GM19324 (cell line): ENCODE results near the gene CD7.
A peak's percentile ranks its signal among the peaks of the same experiment; 100 is the strongest.

Experiments
- ATAC-seq: cut with Tn5 transposase; IDR thresholded peaks from one replicate; pipeline ENCODE4 v1.9.1; 2021; ENCODE audit warnings: mild to moderate bottlenecking, moderate library complexity; ENCODE audit not compliant: unreplicated experiment, low FRiP score

Gene CD7

DNA sequence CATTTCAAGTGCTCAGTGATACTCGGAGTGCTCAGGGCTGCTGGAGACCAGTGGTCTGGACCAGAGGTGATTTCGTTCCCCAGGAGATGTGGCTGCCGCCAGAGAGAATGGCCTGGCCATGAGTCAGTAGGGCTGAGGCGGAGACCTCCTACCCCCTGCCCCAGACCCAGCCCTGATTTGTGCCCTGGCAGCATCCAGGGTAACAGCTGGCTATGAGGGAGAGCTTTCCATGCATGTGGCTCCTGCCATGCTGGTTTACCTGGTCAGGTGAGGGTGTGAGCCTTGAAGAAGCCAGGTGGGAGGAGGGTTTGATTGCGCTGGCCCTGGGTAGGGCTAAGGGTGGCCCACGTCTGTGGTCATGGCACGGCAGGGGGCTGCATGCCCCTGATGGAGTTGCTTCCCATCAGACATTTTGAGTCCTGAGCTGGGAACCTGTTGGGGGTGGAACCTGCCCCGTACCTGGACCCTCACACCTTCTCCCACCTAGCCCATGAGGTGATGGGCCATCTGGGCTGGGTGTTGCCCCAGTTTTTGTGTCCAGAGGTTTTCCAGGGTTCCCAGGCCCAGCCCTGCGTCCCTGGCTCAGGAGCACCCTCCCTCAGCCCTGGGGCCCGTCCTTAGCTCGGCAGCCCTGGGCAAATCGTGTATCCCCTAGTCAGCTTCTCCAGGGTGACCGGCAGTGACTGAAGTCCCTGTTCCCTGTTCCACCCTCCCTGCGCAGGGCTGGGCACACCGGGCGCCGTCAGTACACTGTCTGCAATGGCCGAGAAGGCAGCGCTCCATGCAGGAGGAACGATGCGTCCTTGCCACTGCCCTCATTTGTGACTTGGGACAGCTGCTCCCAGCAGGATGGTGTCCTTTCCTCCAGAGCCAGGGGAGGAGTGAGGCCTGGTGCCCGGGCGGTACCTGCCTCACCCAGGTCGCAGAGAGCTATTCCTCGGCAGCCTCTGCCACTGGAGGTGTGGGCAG is 34.9 kb downstream of the CD7 start:
- no peak for ATAC-seq

- ATAC-seq = no peak
These were observed 35.7 kb downstream of the CD7 start for GRCh38 chr17:82281502-82282238.

DNA sequence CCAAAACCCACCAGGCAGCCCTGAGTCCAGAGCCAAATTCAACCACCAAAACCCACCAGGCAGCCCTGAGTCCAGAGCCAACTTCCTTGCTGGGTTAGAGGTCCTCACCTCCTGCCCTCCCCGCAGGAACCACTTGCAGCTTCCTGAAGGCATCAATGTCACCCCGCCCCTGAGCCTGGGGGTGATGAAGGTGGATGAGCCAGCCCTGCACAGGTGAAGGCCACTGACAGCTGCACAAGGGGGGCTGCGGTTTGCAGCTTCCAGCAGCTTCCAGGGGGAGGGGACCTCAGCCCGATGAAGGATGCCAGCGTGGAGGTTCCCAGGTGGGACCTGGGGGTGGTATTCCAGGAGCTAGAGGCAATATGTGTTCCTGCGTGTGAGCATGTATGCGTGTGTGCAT is 36.3 kb downstream of the CD7 start:
- no peak for ATAC-seq

DNA sequence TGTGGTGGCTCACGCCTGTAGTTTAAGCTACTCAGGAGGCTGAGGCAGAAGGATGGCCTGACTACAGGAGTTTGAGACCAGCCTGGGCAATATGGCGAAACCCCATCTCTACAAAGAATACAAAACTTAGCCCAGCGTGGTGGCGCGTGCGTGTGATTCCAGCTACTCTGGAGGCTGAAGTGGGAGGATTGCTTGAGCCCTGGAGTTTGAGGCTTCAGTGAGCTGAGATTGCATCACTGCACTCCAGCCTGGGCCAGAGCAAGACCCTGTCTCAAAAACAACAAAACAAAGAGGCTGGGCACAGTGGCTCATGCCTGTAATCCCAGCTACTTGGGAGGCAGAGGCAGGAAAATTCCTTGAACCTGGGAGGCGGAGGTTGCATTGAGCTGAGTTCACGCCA is 36.9 kb downstream of the CD7 start:
- no peak for ATAC-seq

GRCh38 chr17:82278786-82279391 is 38.5 kb downstream of the CD7 start:
- no peak for ATAC-seq

DNA sequence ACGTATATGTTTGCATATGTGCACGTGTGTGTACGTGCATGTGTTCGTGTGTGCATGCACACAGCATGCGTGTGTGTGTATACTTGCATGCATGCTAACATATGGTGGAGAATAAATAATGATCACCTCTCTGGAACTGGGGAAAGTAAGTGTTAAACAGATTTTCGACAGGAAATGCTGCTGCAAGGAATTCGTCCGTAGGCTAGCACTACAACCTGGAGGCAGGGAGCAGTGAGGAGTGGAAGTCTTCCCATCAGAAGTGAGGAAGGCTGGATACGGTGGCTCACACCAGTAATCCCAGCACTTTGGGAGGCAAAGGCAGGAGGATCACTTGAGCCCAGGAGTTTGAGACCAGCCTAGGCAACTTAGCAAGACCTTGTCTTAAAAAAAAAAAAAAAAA is 39.1 kb downstream of the CD7 start:
- ATAC-seq = no peak

DNA sequence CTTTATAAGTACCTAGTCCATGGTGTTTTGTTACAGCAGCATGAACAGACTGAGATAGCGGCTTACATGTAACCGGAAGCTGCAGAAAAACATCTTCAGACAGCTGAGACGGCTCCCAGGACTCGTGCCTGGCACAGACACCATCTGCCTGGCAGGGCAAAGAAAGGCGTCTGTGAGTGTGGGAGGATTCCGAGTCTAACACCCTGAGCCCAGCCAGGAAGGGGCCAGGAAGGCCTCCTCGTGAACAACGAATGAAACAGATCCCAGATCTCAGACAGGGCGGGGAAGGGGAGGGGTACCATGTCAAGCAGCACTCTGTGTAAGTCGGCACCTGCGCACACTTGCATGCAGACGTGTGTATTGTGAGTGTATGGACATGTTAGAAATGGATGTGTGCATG is 39.6 kb downstream of the CD7 start:
- no peak for ATAC-seq

GRCh38 chr17:82276938-82277337 is 40.5 kb downstream of the CD7 start:
- no peak for ATAC-seq

DNA sequence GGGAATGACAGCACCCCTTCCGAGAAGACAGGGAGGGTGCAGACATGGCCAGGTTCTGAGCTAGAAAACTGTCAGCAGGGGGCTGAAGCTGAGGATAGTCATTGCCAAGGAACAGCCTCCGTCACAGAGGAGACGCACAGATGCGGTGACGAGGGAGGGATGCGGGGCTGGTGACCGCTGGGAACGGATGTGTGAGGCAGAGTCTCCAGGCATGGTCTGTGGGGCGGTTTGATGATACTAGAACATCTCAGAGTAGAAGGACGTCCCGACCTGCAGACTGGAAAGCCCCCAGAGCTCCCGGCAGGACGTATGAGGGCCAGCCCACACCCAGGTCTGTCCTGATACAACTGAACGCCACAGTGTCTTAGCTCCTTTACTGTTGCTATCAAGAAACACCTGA is 42.1 kb downstream of the CD7 start:
- ATAC-seq = no peak

GRCh38 chr17:82274134-82275020 is 43.0 kb downstream of the CD7 start:
- no peak for ATAC-seq

DNA sequence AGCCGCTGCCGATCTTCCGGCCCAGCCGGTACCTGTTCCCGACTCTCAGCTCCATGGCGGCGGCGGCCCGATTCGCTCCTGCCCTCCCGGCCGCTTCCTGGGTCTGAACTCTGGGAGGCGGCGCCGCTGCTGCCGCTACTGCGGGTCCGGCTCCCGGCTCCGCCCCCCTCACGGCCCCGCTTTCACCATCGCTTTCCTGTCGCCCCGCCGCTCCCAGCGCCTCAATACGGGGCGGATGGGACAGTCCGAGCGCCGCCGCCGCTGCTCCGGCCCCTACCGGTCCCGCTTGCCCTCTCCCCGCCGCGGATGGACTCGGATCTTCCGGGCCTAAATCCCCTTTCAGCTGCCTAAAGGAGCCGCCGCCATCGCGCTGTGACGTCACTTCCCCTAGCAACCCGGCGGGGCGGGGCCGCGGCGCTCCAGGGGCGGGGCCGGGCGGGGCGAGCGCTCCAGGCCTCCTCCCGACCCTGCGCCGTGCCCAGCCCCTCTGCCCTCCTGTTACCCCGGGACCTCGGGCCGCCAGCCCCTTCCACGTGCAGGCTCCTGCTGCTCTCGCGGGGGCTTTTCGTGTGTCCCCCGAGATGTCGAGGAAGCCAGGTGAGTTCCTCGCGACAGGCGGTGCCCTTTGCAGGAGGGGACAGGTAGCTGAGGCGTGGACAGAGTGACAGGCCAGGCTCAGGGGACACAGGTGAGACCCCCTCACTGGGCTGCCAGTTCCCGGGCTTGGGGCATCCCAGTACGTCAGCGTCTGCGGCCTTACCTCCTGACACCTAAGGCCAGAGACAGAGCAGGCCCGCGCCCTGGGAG is 43.9 kb downstream of the CD7 start, which contains the start of gene CSNK1D:
CSNK1D (minus strand) TSS at position 374 of the 807 bp plus-strand sequence; CDS start at position 55, 319 bp downstream.
- peak; percentile 80 for ATAC-seq

- ATAC-seq = no peak
These were observed 44.7 kb downstream of the CD7 start for GRCh38 chr17:82272495-82273326.

- ATAC-seq = no peak
These were observed 46.0 kb downstream of the CD7 start for GRCh38 chr17:82271401-82271800.

GRCh38 chr17:82270651-82271050 is 46.8 kb downstream of the CD7 start:
- no peak for ATAC-seq

- no peak for ATAC-seq
These were observed 47.4 kb downstream of the CD7 start for GRCh38 chr17:82269882-82270500.

DNA sequence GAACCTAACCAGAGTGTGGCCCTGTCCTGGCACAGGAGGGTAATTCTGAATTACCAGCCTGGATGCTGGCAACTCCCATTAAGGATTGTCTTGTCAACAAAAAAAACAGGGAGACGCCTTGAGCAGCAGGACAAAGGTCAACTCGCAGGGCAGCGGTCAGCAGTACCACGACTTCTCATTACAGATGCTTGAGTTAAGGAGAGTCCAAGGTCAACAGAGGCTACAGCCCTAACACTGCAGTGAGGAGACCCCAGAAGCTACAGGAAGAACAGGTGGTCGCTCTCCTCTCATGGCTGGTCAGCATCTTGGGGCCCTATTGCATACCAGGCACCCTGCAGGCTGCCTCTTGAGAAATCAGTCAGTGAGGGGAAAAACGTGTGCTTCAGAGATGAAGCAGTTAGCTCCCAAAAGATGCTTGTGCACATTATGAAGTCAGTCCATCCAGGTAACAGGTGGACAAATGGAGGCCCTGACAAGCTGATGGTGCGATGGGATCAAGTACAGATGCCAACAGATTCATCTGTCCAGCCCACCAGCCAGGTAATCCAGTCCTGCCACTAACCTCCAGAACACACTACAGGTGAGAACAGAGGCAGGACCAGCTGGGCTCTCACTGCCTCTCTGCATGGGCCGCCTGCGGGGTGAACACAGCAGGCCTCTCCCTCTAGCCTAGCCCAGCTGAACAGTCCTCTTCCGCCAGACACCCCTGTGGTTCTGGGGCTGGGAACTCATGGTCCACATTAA is 48.1 kb downstream of the CD7 start:
- no peak for ATAC-seq
